HG02798 (cell line): Measurements from ENCODE around the gene PLEKHH1.
"Not testable (repeated sequence)": the region's sequence is repeated elsewhere in the genome, so short reads cannot be mapped to it uniquely, and the experiment has no call there.

Source experiments
- ATAC-seq: cut with Tn5 transposase; IDR thresholded peaks from one replicate; pipeline ENCODE4 v1.9.1; 2021; ENCODE audit warnings: mild to moderate bottlenecking; ENCODE audit not compliant: unreplicated experiment, poor library complexity

The PLEKHH1 gene

DNA sequence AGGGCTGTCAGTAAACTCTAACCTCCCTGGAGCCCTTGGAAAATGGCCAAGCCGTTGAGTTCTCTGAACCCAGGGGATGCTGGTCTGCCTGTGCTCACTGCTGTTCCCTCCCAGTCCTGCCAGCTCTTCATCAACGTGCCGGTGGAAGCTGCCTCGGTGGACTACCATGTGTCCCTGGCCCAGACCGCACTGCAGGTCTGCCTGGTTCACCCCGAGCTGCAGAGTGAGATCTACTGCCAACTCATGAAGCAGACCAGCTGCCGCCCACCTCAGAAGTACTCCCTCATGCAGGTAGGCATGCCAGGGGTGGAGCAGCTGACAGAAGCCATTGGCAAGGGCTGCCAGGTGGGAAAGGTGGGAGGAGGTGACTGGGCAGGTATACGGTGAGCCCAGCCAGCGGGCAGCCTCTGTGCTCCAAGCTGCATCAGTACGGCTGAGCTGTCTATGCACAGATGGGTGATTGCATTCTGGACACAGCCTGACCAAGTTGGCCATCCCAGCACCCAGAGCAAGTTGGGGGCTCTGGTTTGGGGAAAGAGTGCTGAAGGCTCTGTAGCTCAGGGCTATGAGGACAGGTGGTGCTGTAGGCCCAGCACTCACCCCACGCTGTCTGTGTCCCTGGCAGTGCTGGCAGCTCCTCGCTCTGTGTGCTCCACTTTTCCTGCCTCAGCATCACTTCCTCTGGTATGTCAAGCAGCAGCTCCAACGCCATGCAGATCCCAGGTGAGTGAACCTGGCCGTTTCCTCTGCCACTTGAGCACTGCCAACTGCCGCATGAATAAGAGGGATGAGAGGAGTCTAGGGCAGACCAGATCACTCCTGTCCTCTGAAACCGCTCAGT lies 45.0 kb downstream of the PLEKHH1 start:
- ATAC-seq: no peak

DNA sequence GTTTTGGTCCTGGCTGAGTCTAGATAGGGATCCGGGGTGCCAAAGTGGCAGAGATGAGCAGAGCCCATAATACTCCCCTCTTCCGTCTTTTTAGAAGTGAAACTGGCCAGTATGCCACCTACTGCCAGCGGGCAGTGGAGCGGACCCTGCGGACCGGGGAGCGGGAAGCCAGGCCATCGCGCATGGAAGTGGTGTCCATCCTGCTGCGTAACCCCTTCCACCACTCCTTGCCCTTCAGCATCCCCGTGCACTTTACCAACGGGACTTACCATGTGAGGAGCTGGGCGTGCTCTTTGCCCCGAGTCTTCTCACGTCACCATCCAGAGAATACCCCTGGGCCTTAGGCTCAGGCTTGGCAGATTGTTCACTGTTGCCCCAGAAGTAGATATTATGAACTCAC lies 46.0 kb downstream of the PLEKHH1 start:
- ATAC-seq: no peak

DNA sequence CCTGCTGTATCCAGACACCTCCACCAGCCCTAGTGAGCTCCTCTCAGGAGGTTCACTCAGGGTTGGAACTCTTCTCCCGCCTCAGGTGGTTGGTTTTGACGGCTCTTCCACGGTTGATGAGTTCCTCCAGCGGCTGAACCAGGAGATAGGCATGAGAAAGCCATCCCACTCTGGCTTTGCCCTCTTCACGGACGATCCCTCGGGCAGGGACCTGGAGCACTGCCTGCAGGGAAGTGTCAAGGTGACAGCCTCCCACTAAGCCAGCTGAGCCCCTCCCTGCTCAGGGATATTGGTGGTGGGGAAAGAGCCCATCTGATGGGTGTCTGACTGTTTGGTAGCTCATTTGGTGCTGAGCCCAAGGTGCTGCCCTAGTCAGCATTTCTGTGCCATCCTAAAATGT lies 46.5 kb downstream of the PLEKHH1 start:
- no peak for ATAC-seq

DNA sequence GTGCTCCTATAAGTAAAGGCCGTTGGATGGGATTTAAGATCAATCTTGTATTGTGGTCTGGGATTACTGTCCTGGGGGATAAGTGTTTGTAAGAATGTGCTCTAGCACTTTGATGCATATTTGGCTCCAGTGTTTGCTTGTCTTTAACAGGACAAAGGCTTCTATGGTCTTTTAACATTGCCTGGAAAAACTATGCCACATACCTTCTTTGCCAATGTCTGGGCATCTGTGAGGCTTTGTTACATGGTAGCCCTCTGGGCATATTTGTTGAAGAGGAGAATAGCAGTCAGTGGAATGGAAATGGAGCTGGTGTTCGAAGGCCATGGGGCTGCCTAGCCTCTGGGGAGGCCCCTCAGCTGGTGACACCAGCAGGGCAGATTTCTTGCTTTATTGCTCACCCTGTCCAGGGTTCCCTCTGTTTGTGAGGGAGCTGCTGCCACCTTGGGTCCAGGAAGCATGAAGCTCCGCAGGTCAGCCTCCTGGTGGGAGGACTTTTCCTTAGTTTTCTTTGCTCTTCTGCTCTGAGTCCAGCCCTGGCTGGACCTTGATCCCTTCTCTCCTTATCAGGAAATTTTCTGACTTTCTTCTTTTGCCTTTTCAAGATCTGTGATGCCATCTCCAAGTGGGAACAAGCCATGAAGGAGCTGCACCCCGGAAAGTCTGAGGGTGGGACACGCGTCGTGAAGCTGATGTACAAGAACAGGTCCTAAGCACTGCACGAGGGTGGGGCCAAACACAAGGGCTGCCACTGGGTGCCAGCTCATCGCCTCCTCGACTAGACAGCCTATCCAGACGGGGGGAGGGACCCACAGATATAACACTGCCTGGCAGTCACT lies 47.5 kb downstream of the PLEKHH1 start:
- ATAC-seq: no peak

DNA sequence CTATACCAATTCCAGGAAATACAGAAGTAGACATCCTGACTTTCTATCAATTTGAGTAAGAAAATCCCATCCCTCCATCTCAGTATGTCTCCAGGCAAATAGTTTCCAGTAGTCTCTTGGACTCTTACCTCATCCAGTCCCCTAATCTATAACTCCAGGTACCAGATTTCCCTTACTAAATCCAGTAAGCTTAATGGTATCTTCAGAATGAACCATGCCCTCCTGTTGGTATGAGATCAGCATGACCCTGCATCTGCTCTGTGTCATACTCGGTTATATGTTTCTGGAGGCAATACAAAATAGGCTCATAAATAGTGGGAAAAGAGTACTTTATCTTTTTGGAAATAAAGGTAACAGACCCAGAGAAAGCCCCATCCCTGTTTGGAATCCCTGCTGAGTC lies 48.6 kb downstream of the PLEKHH1 start:
- ATAC-seq: no peak

DNA sequence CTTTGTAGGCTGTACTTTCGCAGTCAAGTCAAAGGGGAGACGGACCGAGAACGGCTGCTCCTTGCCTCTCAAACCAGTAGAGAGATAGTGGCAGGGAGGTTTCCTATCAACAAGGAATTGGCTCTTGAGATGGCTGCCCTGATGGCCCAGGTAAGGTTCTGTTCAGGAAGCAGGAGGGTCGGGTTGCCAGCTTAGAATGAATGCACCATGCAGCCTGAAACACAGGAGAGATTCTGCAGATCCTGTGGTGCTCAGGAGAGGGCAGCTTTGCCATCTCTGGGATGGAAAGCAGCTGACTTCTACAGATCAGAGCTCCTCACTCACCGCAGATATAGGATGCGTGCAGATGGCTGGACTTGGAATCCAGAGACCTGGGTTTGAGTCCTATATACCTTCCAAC lies 49.0 kb downstream of the PLEKHH1 start:
- no peak for ATAC-seq

GRCh38 chr14:67583711-67584644 lies 50.9 kb downstream of the PLEKHH1 start:
- ATAC-seq: peak; percentile 53

- no peak for ATAC-seq
These were observed 51.9 kb downstream of the PLEKHH1 start for GRCh38 chr14:67584978-67585377.

- ATAC-seq: no peak
These were observed 53.3 kb downstream of the PLEKHH1 start for GRCh38 chr14:67586369-67586768.

DNA sequence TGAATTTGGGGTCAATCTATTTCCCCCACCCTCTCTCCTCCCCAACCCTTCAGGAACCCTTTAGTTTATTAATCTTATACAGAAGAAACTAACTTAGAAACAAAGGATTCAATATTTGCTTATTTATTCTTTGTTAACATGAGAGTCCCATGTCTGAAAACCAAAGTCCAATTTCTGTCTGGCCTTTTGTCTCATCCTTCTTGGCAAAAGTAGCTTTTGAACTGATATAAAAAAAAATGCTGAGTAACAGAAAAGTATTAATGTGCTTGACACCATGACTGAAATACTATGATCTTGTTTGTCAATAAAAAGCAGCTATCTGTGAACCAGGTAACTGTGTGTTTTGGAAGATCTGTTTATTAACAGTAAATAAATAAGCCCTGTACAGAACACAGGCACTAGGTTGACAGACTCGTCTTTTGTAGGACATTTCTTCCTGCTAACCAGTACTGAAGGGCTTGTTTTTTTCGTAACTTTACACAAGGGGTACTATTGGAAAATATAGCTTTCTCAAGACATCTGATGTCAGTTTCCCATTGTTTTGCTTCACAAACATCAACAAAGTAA lies 56.2 kb downstream of the PLEKHH1 start:
- ATAC-seq: no peak

DNA sequence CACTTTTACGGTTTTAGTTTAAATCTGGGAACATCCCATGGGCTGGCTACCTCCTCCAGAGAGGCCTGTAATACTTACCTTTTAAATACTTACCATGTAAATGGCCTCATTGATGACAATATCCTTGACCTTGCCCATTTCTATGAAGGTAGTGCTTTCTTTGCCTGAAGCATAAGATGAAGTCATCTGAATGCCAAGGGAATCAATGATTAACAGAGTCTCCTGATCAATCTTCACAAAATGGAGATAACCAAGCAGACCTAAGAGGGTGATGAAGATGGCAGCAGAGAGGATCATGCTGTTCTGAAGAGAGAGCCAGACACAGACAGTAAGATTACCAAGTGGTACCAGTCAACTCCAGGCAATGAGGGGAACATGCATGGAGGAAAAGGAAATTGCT lies 60.6 kb downstream of the PLEKHH1 start:
- ATAC-seq: not testable (repeated sequence)

- no peak for ATAC-seq
These were observed 62.3 kb downstream of the PLEKHH1 start for GRCh38 chr14:67595392-67595791.

GRCh38 chr14:67599698-67600561 lies 66.8 kb downstream of the PLEKHH1 start, which contains the start of gene PIGH:
Gene PIGH, minus strand, starts transcription at chr14:67600268. Its CDS starts 65 bp downstream, at chr14:67600203.
- ATAC-seq: peak; percentile 97

DNA sequence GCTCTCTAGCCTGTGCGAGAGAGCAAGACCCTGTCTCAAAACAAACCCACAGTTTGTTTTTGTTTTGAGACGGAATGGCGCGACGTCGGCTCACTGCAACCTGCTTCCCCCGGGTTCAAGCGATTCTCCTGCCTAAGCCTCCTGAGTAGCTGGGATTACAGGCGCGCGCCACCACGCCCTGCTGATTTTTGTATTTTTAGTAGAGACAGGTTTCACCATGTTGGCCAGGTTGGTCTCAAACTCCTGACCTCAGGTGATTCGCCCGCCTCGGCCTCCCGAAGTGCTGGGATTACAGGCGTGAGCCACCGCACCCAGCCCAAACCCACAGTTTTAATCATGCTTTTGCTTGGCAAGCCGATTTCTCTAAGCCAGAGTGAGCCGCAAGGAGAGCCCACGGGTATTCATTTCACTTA lies 67.5 kb downstream of the PLEKHH1 start:
- ATAC-seq: not testable (repeated sequence)

GRCh38 chr14:67602076-67602475 lies 69.0 kb downstream of the PLEKHH1 start:
- no peak for ATAC-seq

DNA sequence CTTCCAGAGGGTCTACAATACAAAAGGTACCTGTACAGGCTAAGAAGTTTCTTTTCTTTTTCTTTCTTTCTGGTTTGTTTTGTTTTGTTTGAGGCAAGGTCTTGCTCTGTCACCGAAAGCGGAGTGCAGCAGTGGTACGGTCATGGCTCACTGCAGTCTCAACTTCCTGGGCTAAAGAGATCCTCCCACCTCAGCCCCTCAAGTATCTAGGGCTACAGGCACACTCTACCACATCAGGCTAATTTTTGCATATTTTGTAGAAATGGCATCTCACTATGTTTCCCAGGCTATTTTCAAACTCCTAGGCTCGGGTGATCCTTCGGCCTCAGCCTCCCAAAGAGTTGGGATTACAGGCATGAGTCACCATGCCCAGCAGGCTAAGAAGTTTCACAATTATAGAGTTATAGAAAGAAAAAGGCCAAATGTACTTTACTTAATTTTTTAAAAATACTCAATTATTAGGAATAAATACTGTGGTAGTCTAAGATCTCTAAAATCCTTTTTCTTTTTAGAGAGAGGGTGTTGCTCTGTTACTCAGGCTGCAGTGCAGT lies 70.0 kb downstream of the PLEKHH1 start:
- ATAC-seq: peak; percentile 56

DNA sequence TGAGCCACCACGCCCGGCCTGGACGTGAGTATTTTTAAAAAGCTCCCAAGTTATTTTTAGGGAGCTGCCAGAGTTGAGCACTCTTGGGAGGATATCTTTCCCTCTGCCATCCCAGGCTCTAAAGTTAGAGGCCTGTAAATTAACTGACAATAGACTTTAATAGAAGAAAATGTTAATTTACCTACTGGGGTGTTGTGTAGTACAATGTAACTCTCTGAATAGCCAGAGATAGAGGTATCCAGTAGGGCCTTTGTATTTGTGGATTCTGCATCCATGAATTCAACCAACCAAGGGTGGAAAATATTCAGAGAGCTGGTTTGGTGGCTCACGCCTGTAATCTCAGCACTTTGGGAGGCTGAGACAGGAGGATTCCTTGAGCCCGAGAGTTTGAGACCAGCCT lies 74.6 kb downstream of the PLEKHH1 start:
- no peak for ATAC-seq

DNA sequence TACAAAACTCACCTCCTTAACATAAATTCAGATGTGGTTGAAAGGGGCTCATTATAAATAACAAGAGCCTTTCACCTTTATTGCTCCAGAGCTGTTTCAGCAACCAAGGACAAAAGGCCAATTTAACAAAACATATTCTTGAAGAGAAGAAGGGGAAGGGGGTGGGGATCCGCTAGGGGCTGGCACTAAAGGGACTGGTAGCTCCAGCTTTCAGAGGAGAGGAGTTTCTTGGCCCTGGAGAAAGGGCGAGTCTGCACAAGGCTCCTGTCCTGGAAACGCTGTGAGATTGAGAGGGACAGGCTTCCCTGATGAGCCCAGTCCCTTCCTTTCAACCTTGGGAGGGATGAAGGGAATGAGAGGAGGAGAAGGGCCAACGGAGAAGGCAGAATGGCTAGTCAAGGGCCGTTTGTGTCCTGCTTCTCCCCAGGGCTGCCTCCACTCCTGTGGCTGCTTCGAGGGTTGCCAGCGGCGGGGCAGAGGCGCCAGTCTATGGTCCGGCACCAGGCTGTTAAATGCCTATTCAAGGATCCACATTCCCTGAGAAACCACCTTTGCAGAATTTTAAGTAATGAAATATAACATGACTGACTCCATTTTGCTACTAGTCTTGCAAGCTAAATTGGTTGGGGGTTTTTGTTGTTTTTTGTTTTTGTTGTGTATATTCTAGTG lies 76.7 kb downstream of the PLEKHH1 start:
- no peak for ATAC-seq
